ENCODE data around the gene UNC13B. TPM values are rescaled to one million over a fixed set of nuclear protein-coding genes. Genes with fewer than 3 reads are reported as not detected.

The UNC13B gene
- total RNA-seq, 1 experiment from 2014 or later: 17.6 TPM

- TF ChIP-seq MAX (IDR thresholded peaks at IDR 0.05) (no peak), SRF (IDR thresholded peaks at IDR 0.05; ENCODE audit: low read depth) (no peak), ZFX (IDR thresholded peaks at IDR 0.05) (no peak), POLR2AphosphoS5 (IDR thresholded peaks at IDR 0.05; ENCODE audit: low read depth, low read length) (no peak)
- TF ChIP-seq, protein P1, sequence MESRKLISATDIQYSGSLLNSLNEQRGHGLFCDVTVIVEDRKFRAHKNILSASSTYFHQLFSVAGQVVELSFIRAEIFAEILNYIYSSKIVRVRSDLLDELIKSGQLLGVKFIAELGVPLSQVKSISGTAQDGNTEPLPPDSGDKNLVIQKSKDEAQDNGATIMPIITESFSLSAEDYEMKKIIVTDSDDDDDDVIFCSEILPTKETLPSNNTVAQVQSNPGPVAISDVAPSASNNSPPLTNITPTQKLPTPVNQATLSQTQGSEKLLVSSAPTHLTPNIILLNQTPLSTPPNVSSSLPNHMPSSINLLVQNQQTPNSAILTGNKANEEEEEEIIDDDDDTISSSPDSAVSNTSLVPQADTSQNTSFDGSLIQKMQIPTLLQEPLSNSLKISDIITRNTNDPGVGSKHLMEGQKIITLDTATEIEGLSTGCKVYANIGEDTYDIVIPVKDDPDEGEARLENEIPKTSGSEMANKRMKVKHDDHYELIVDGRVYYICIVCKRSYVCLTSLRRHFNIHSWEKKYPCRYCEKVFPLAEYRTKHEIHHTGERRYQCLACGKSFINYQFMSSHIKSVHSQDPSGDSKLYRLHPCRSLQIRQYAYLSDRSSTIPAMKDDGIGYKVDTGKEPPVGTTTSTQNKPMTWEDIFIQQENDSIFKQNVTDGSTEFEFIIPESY (IDR thresholded peaks at IDR 0.05; ENCODE audit: extremely low read depth, insufficient replicate concordance, low read length): no peak
- TF ChIP-seq, protein P2, sequence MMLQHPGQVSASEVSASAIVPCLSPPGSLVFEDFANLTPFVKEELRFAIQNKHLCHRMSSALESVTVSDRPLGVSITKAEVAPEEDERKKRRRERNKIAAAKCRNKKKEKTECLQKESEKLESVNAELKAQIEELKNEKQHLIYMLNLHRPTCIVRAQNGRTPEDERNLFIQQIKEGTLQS (IDR thresholded peaks at IDR 0.05): no peak
These were observed 144.5 kb downstream of the UNC13B start (continued) for GRCh38 chr9:35306283-35306682.

DNA sequence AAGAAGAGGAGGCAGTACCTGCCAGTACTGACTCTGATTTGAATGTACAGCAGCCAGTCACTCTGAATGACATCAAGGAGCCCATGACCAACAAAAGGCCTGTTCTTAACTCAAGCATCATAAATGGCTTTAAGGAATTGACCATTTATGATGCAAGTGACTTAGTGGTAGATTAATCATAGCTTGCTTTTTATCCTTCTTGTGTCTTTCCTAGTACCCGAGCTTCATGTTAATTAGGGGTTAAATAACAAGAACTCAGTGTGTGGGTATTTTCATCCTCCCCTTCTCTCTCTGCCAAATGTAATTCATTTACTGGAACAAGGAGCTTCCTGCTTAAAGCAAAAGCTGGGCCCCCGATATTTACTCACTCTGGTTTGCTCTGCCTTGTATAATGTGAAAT, 146.5 kb downstream of the UNC13B start:
- Histone ChIP-seq H2AFZ (ENCODE audit: low read depth, low read length, poor library complexity, severe bottlenecking) (no peak overlapping the region), H3K27ac (ENCODE audit: low read depth, low read length) (no peak overlapping the region), H3K4me3 (replicated peaks in 1 of 2; ENCODE audit: low read depth in 1 of 2, low read length in 2 of 2) (no peak overlapping the region), H3K79me2 (ENCODE audit: insufficient read depth, low read length) (no peaks in the 10 kb centered on the region), H3K9me3 (ENCODE audit: control insufficient read depth in 1 of 2, insufficient read depth in 1 of 2, low read depth in 1 of 2, low read length in 2 of 2) (no peaks in the 10 kb centered on the region), H3K4me2 (ENCODE audit: low read length) (no peak overlapping the region), H4K20me1 (ENCODE audit: insufficient read depth) (no peaks in the 10 kb centered on the region), H3K27me3 (ENCODE audit: insufficient read depth, low read length) (no peaks in the 10 kb centered on the region), H3K9ac (ENCODE audit: low read length) (no peak overlapping the region), H3K4me1 (ENCODE audit: control insufficient read depth in 1 of 2, insufficient read depth in 2 of 2, low read length in 2 of 2) (no peaks in the 10 kb centered on the region; a peak in 1 of 4 replicates), H3K9me2 (ENCODE audit: insufficient read depth) (no peaks in the 10 kb centered on the region), H3K36me3 (ENCODE audit: control insufficient read depth in 1 of 2, insufficient read depth in 2 of 2, low read length in 2 of 2) (no peaks in the 10 kb centered on the region)
- no peak for TF ChIP-seq SRF (IDR thresholded peaks at IDR 0.05; ENCODE audit: low read depth)
- no peak for TF ChIP-seq ELF1 (IDR thresholded peaks at IDR 0.05; ENCODE audit: borderline replicate concordance, low read depth)
- TF ChIP-seq MAX (IDR thresholded peaks at IDR 0.05): no peak
- TF ChIP-seq, protein P3, sequence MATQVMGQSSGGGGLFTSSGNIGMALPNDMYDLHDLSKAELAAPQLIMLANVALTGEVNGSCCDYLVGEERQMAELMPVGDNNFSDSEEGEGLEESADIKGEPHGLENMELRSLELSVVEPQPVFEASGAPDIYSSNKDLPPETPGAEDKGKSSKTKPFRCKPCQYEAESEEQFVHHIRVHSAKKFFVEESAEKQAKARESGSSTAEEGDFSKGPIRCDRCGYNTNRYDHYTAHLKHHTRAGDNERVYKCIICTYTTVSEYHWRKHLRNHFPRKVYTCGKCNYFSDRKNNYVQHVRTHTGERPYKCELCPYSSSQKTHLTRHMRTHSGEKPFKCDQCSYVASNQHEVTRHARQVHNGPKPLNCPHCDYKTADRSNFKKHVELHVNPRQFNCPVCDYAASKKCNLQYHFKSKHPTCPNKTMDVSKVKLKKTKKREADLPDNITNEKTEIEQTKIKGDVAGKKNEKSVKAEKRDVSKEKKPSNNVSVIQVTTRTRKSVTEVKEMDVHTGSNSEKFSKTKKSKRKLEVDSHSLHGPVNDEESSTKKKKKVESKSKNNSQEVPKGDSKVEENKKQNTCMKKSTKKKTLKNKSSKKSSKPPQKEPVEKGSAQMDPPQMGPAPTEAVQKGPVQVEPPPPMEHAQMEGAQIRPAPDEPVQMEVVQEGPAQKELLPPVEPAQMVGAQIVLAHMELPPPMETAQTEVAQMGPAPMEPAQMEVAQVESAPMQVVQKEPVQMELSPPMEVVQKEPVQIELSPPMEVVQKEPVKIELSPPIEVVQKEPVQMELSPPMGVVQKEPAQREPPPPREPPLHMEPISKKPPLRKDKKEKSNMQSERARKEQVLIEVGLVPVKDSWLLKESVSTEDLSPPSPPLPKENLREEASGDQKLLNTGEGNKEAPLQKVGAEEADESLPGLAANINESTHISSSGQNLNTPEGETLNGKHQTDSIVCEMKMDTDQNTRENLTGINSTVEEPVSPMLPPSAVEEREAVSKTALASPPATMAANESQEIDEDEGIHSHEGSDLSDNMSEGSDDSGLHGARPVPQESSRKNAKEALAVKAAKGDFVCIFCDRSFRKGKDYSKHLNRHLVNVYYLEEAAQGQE (IDR thresholded peaks at IDR 0.05; ENCODE audit: low read depth): no peak
- DNase-seq (ENCODE audit: low read depth, low spot score) (no peak), ATAC-seq (no peak)
- ChIA-PET CTCF (no interaction called here), RAD21 (ENCODE audit: low non-redundant PET in 1 of 2, low total read pairs in 2 of 2, uncharacterized antibody in 2 of 2, unreplicated experiment in 2 of 2) (no interaction called here), POLR2A (no interaction called here)
- BruUV-seq (replicated peaks): no TSS peak
- intact Hi-C loops (cut with micrococcal nuclease): no loop called here
